HG03521 (cell line): ENCODE measurements around the gene HTR4.
"Not testable (repeated sequence)": the region's sequence is repeated elsewhere in the genome, so short reads cannot be mapped to it uniquely, and the experiment has no call there.

Source experiments
- ATAC-seq: cut with Tn5 transposase; IDR thresholded peaks from one replicate; pipeline ENCODE4 v1.9.1; 2021; ENCODE audit warnings: mild to moderate bottlenecking, moderate library complexity; ENCODE audit not compliant: unreplicated experiment

Gene HTR4, protein sequence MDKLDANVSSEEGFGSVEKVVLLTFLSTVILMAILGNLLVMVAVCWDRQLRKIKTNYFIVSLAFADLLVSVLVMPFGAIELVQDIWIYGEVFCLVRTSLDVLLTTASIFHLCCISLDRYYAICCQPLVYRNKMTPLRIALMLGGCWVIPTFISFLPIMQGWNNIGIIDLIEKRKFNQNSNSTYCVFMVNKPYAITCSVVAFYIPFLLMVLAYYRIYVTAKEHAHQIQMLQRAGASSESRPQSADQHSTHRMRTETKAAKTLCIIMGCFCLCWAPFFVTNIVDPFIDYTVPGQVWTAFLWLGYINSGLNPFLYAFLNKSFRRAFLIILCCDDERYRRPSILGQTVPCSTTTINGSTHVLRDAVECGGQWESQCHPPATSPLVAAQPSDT

DNA sequence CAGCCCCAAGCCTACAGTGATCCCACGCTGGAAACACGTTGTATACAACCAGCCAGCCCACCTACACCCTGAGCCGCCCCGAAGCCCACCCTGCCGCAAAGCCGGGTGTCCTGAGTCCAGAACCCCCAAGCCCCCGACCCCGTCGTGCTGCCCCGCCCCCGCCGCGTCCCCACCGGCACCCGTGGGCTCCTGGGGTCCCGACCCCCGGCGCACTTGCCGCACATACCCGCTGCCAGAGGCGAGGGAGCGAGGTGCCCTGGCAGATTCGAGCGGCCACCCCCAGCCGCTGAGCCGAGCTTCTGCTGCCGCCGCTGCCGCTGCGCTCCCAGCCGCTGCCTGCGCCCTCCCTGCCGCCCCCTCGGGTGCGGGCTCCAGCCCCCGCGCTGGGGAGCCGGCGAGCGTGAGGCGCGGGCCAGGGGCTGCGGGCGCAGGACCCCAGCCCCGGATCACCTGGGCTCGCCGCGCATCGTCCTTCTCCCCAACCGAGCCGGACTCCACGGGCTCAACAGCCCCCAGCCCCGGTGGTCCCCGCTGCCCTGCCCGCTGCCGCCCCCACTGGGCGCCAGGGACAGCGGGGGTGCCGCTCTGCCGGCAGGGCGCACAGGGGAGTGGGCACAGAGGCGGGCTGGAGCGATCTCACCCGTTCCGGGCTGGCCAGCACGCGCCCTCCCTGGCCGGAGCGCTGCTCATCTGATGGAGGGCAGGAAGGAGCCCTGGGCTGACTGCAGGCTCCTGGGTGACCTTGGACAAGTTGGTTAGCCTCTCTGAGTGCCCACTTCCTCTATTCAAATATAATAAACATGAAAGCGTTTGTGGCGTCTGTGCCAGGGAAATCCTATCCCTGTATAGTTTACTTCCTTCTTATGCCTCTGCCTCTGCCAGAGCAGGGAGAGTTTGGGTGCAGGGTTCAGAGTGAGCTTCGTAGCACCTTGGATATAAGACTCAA lies at the start of gene HTR4:
Gene HTR4, minus strand, starts transcription at position 692 of the 946 bp plus-strand sequence. CDS start 17,513 bp downstream, outside the sequence.
- no peak for ATAC-seq

DNA sequence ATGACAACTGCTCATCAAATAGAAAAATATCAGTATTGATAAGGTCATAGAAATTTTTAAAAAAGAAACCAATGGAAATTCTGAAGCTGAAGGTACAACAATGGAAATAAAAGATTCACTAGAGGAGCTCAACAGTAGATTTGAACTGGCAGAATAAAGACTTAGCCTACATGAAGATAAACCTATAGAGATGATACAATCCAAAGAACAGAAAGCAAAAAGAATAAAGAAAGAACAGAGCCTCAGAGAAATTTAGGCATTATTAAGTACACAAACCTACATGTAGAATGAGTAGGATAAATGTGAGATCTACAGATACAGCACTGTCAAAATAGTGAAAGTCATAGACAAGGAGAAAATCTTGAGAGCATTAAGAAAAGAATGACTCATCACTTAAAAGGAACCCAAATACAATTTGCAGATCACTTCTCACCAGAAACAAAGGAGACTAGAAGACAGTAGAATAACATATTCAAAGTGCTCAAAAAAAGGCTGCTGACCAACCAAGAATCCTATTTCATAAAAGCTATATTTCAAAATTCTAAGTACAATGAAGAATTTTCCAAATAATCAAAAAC lies 47.8 kb upstream of the HTR4 start:
- no peak for ATAC-seq

DNA sequence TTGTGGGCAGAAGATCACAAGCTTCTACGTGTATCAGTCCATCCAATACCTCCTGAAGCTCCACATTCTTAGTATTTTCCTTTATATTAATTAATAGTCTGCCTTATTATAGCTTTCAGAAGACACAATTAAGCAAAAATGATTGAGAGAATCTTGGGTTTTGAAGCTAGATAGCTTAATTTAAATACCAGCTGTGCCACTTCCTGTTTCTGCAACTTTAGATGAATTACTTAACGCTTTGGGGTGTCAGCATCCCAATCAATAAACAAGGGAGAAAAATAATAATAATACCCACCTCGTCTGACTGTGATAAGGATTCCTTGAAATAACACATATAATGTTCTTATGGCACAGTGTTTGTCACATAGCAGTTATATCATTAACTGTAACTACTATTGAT lies 44.7 kb upstream of the HTR4 start:
- no peak for ATAC-seq

DNA sequence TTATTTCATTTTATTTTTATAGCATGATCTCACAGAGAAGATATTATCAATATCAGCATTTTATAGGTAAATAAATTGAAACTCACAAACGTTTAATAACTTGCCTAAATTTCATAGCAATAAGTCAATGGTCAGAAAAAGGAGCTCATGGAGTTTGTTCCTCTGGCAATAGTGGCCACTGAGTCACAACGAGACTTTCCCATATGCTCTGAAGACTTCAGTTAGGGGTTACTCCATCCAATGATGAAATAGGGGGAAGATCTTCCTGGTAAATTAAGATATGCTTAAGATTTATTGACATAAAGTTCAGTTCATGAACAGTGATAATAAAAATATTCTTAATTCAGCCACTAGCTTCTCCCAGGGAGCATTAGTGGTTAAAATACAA lies 43.5 kb upstream of the HTR4 start:
- no peak for ATAC-seq

DNA sequence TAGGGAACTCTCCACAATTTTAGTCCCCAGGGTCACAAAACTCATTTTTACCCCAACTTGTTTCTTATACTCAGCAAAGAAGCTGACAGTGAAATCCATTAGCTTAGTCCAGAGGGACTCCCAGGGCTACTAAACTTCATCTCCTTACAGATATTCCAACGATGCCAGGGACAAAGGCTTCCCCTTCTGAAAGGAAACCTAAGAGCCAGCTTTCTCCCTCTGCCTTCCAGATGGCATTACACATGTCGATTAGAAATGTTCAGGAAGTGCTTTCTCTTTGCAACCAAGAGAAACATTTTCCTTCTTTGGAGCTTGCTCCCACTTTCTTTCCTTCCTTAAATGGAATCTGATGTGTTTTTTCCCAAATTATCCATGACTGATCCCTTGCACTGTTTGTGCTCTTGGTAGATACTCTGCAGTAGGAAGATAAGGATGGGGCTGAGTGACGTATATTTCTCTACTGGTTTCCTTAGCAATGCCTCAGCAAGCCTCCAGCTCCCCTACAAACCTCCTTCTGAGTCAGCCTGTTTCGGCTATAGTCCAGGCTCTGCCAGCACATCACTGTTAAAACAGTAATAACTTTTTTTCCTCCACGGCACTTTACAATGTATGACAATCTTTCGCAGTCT lies 43.0 kb upstream of the HTR4 start:
- no peak for ATAC-seq

DNA sequence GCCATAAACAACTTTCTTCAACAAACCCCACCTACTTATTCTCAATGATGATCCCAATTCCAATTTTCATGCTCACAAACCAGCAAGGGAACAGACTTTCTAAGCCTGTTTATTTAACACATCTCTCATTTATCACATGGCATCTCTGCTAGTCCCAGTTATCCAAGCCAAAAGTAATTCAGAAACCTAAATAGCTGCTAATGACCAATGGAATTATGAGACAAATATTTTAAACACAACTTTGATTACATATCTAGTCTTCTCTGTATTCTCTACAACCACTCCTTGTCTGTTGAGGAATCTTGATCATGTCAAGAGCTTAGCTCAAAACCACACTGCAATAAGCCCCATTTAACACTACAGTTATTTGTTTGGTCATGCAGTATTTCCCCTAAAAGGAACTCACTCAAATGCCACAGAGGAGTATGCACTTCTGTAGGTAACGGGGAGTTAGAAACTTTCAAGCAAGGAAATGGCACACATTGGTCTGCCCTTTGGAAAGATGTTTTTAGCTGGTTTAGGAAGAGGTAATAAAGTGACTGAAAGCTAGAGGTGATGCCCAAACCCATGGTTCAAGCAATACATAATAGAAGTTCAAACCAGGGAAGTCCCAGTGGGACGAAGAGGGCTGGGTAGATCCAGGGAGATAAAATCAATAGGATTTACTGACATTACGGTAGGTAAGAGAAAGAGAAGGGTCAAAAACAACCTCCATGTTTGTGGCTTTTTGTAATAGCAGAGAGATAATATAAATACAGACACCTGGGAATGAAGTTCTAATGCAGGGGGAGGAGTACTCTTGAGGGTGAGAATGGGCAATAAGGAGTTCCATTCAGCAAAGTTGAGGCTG lies 42.1 kb upstream of the HTR4 start:
- no peak for ATAC-seq

DNA sequence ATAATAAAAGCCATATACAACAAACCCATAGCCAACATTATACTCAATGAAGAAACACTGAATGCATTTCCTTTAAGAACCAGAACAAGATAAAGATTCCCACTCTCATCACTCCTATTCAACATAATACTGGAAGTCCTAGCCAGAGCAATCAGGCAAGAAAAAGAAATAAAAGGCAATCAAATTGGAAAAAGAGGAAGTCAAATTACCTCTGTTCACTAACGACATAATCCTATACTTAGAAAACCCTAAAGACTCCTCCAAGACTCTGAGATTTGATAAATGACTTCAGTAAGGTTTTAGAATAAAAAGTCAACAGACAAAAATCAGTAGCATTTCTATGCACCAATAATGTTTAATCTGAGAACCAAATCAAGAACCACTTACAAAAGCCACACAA lies 36.6 kb upstream of the HTR4 start:
- ATAC-seq, result no peak

DNA sequence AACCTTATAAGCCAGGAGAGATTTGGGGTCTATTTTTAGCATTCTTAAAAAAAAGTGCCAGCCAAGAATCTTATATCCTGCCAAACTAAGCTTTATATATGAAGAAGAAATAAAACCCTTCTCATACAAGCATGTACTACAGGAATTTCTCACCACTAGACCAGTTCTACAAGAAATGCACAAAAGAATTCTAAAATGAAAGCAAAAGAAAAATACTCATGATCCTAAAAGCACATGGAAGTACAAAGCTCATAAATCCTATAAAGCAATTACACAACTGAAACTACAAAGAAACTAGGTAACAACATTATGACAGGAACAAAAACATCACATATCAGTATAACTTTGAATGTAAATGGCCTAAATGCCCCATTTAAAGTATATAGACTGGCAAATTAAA lies 34.5 kb upstream of the HTR4 start:
- no peak for ATAC-seq

DNA sequence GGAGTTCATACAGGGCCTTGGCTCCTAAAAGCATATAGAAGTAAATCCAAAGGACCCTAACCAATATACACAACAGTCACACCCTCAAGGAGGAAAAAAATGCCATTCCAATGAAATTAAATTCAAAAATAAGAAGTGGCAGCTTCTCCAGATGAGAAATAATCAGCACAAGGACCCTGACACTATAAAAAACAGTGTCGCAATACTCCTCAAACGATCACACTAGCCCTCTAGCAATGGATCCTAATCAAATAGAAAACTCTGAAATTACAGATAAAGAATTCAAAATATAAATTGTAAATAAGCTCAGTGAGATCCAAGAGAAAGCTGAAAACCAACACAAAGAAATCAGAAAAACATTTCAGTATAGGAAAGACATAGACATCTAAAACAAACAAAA lies 33.5 kb upstream of the HTR4 start:
- no peak for ATAC-seq

DNA sequence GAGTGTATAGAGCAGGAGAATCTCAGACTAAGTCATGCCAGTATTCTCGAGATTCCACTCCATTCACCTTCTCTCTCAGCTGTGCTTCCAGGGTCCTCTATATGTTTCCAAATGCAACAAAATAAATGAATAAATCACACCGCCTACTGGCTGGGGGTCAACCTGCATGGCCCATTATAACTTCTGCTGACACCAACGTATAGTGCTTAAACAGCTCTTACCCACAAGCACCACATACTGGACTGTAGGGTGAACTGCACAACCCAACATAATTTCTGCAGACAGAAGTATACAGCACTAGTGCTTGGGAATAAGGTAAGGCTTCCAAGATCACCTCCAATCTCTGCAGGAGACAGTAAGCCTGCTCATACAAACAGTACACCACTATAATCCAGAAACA lies 33.1 kb upstream of the HTR4 start:
- ATAC-seq, result peak; percentile 96

DNA sequence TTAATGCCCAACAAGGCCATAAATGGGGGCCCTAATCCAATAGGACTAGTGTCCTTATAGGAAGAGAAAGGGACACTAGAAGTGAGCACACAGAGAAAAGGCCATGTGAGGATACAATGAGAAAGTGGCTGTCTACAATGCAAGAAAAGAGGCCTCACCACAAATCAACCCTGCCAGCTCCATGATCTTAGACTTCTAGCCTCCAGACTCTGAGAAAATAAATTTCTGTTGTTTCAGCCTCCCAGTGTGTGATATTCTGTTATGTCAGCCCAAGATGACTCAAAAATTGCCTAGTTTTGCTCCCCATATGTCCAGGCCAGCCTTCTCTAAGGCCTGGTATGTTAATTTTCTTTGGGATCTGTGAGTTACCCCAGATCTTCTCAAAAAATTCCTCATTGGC lies 32.3 kb upstream of the HTR4 start:
- no peak for ATAC-seq

DNA sequence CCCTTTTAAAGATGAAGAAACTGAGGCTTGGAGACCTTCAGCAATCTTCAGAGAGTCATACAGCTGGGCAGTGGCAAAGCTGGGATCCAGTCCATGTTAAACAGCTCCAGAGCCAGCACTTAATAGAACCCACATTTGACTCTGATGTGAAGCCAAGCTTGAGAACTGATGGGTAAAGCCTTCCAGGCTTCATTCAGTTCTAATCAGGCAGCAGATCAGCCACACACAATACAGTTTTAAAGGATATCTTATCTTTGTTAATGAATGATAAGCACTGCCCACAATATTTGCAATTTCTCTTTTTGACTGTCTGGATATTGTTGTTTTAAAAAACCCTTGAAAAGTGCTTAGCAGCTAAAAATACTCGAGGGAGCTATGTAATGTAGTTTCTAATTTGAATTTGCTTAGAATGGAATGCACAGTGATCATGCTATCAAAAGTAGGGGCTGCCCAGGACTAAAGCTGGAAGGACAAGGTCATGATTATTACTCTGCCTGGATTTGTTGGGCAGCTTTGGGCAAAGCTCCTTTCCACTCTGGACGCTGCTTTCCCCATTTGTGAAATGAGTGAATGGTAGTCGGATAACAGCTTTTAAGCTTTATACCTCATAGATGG lies 31.3 kb upstream of the HTR4 start:
- no peak for ATAC-seq

DNA sequence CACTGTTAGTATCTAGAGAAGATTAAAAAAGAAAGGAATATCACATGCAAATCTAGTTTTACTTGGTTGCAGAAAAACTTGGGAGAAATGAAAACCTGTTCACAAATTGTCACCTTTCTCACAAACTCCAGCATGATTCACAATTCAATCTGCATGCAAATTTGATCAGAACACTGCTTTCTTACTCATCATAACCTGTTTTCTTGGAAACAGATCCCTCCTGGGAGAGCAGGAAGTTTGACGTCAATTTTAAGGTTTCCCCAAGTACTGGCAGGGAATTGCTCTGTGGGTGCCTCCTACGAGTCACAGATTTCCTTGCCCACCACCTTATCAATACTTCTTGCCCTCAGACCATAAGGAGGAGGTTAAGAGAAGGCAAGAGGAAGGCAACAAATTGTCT lies 30.2 kb upstream of the HTR4 start:
- no peak for ATAC-seq

DNA sequence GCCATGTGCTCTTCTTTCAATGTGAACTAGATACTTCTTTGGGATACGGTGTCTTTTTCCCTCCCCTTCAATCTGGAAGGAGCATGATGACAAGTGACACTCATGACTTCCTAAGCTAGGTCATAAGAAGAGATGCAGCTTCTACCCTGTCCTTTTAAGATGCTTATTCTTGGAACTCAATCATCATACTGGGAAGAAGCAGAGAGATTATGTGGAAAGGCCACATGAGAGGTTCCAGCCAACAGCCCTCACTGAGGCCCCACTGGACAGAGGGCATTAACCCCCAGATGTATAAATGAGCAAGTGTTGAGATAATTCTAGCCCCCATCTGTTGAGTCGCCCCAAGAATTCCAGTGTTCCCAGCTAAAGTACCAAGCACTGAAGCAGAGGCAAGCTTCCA lies 29.3 kb upstream of the HTR4 start:
- ATAC-seq, result no peak

DNA sequence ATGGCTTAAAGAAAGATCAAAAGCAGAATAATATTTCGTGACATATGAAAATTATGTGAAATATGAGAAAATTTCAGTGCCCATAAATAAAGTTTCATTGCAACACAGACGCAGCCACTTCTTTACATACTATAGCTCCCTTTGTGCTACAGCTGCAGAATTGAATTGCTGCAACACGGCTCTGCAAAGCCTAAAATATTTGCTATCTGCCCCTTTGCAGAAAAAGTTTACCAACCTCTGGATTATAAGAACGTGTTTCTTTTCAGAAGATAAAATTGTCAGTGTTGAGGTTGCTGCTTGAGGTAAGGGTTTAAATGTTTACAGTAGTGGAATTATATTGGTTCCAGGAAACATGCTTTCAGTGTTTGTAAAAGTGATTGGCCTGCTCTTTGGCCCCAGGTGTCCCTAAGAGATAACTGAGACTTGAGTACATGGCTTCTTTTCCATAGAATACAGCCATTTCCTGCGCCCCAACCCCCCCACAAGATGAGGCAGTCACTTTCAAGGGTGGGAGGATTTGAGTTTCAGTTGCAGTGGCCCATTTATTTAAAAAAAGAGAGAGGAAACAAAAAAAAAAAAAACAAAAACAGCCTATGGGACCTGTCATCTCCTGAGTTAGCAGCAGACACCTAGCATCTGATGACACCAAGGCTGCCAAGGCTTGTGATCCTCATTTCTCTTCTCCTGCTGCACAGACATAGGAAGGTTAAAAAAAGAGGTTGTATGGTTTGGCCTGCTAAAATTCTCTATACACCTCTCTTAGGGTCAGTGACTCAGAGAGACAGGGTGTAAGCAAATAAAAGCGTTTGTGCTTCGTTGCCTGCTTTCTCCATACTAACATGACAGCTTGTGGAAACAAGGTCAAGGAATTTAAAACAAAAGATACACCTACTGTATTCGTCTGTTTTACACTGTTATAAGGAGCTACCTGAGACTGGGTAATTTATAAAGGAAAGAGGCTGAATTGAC lies 28.0 kb upstream of the HTR4 start:
- ATAC-seq, result no peak

DNA sequence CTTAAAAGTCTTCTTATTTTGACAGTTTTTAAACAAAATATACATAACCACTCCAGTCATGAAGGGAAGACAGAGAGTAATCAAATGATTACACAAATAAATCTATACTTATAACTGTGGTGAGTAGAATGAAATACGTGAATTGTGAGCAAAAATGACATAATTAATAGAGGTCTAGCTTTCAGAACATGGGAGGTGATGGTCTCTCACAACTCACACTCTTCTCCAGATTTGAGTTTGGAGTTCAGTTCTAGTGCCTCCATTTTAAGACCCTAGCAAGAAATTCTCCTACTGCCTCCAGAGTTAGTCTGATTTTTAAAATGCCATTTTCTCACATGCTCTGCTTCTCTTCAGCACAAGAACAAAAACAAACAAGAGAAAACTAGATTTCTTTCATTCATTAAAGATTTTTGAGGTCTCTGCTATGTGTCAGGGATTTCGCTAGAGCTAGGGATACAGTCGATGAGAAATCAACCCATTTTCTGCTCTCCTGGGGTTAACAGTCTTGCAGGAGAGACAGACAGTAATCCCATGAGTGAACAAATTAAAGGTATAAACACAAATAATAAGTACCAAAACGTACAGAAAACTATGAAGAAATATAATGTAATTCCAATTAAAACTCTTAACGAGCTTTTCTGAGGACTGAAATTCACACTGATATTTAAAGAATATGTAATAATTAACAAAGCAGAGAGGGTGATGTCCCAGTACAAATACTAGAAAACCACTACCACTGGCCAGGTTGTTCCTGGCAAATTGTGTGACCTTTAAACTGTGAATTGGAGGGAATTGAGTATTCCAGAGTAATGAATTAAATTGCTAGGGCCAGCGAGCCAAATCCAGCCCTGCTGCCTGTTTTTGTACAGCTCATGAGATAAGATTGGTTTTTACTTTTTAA lies 27.1 kb upstream of the HTR4 start:
- ATAC-seq, result no peak

DNA sequence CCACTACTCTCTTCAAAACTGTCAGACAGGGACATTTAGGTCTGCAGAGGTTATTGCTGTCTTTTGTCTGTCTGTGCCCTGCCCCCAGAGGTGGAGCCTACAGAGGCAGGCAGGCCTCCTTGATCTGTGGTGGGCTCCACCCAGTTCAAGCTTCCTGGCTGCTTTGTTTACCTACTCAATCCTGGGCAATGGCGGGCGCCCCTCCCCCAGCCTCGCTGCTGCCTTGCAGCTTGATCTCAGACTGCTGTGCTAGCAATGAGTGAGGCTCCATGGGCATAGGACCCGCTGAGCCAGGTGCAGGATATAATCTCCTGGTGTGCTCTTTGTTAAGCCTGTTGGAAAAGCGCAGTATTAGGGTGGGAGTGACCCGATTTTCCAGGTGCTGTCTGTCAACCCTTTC lies 19.4 kb upstream of the HTR4 start:
- not testable (repeated sequence) for ATAC-seq

DNA sequence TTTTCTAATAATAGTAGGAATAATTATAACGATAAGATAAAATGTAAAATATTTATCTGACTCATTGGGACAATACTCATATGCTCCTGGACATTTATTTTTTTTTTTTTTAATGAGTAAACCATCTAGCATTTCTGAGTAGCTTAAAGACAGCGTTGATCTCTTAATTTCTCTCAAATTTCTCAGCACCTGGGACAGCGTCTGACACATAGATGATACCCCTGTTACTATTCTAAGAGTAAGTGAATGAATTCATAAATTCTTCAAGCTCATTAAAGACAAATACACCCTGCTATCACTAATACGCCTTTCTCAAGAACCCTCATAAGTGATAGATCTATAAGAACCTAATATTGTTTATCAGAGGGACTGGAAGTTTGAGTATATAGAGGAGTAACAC lies 12.0 kb upstream of the HTR4 start:
- ATAC-seq, result no peak
